Panc1 (cell line): Measurements from ENCODE around the gene GABRG3. TPM values are rescaled to one million over a fixed set of nuclear protein-coding genes. Genes with fewer than 3 reads are reported as not detected.

ENCODE experiments used
- ATAC-seq: fragments of 200-7000 bp; cut with Tn5 transposase; 2 replicates; pipeline ENCODE4 v1.9.1; 2020; ENCODE audit warnings: mild to moderate bottlenecking, moderate library complexity
- BruUV-seq: library from RNA; stranded (reverse); fragments of 400-500 nt; replicated peaks from 2 replicates; lab custom pipeline; 2021; lab: Mats Ljungman, UMichigan
- CTCF ChIA-PET: fragments of 300-600 bp; sonication (Branson Sonifier 250); formaldehyde crosslinking; loops from one replicate; lab custom pipeline; 2022; ENCODE audit warnings: antibody characterized with exemption; lab: Charles Lee
- POLR2A ChIA-PET: fragments of 300-600 bp; sonication (Branson Sonifier 250); formaldehyde crosslinking; loops from one replicate; lab custom pipeline; 2022; ENCODE audit warnings: antibody characterized with exemption; lab: Charles Lee
- DNase-seq: peaks from one replicate; pipeline ENCODE4 v3.0.0-alpha.2; 2010; ENCODE audit warnings: low read depth, low spot score
- H3K27ac ChIP-seq: 2 replicates; pipeline ENCODE4 v1.5.1; 2011; ENCODE audit warnings: mild to moderate bottlenecking, low read length, inconsistent platforms
- H3K27me3 ChIP-seq: fragments of 200-500 bp; sonication (Bioruptor generic); 2 replicates; pipeline ENCODE4 v1.6.0; 2014; ENCODE audit warnings: low read length, inconsistent platforms; ENCODE audit not compliant: control insufficient read depth, insufficient read depth
- H3K36me3 ChIP-seq: fragments of 200-500 bp; sonication (Bioruptor generic); 2 replicates; pipeline ENCODE4 v1.5.1; 2014; ENCODE audit warnings: inconsistent platforms, mild to moderate bottlenecking, low read length, moderate library complexity; ENCODE audit not compliant: control insufficient read depth, insufficient read depth
- H3K4me1 ChIP-seq: 2 replicates; pipeline ENCODE4 v1.5.1; 2011; ENCODE audit warnings: inconsistent platforms, mild to moderate bottlenecking, low read length, moderate library complexity; ENCODE audit not compliant: control insufficient read depth, insufficient read depth
- H3K4me3 ChIP-seq, 2 experiments: 2 replicates each; pipeline ENCODE4 v1.5.1; 2011 to 2012; ENCODE audit warnings: low read depth in 2 of 2, low read length in 2 of 2, mild to moderate bottlenecking in 2 of 2, inconsistent platforms in 1 of 2, moderate library complexity in 1 of 2
- H3K9me3 ChIP-seq: fragments of 200-500 bp; sonication (Bioruptor generic); 2 replicates; pipeline ENCODE4 v1.5.1; 2014; ENCODE audit warnings: low read depth, mild to moderate bottlenecking, inconsistent platforms, low read length, moderate library complexity; ENCODE audit not compliant: control insufficient read depth, insufficient read depth
- POLR2AphosphoS5 ChIP-seq: IDR thresholded peaks from 2 replicates; pipeline ENCODE4 v1.6.1; 2012; ENCODE audit warnings: mild to moderate bottlenecking, low read depth, low read length, moderate library complexity
- SIN3A ChIP-seq: IDR thresholded peaks from 2 replicates; pipeline ENCODE4 v1.6.1; 2012; ENCODE audit warnings: low read depth, mild to moderate bottlenecking, low read length, moderate library complexity, borderline replicate concordance; ENCODE audit not compliant: insufficient read depth
- TCF7L2 ChIP-seq: IDR thresholded peaks from 2 replicates; pipeline ENCODE4 v1.6.1; 2011; ENCODE audit warnings: mild to moderate bottlenecking, low read depth, low read length, inconsistent platforms
- in situ Hi-C: cut with HindIII; loops from 2 replicates; pipeline ENCODE4 v1.10.0; 2016; ENCODE audit warnings: low sequenced_read_pairs, low pct_unique_long_range_greater_than_20kb
- intact Hi-C: fragments of 100-400 bp; cut with micrococcal nuclease; formaldehyde crosslinking; loops from one replicate; pipeline ENCODE4 v1.10.0; 2022; ENCODE audit not compliant: unreplicated experiment
- total RNA-seq: library from RNA; stranded (reverse); gene quantifications from one replicate; pipeline ENCODE4 v1.2.1, GENCODE V29; 2021; ENCODE audit not compliant: unreplicated experiment
- TF ChIP-seq, protein P1 (sequence below), 2 experiments: IDR thresholded peaks; 2 replicates each; pipeline ENCODE4 v1.6.1; 2011 to 2012; ENCODE audit warnings: low read depth in 2 of 2, control low read depth in 1 of 2, low read length in 1 of 2, mild to moderate bottlenecking in 1 of 2, moderate library complexity in 1 of 2; ENCODE audit not compliant: insufficient read depth in 1 of 2
- TF ChIP-seq, protein P2 (sequence below): fragments of 450-650 bp; IDR thresholded peaks from 2 replicates; pipeline ENCODE4 v1.5.1; 2017; ENCODE audit warnings: mild to moderate bottlenecking

The GABRG3 gene
- total RNA-seq, 1 experiment from 2014 or later = not detected

DNA sequence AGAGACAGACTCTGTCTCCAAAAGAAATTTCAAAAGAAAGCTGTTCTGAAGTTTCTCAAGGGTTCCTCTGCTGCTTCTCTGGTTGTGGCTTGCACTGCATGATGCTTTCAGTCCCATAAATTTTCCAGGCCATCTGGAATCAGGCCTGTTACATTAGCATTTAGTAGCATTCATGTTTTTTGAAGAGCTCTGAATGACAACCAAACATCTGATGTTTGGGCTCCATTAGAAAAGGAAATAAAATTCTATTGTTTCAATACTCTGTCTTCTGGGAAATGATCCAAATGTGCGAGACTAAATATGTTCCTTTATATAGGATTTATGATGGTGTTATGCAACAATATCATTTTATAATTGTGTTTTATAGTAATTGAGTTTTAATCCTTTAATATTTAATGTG lies 455.8 kb downstream of the GABRG3 start:
- CTCF ChIA-PET = no interaction called here
- Histone ChIP-seq H3K9me3 (0 out of 2 replicates have a peak, but pooled peaks cover 7% of the 10 kb centered on the region), H3K27me3 (no peaks in the 10 kb centered on the region), H3K36me3 (no peaks in the 10 kb centered on the region), H3K27ac (no peak overlapping the region), H3K4me1 (no peaks in the 10 kb centered on the region), H3K4me3 (no peak overlapping the region)
- no TSS peak for BruUV-seq
- no peak for DNase-seq
- in situ Hi-C loops = no loop called here
- POLR2A ChIA-PET = no interaction called here
- TF ChIP-seq SIN3A = no peak
- TF ChIP-seq, protein P1, sequence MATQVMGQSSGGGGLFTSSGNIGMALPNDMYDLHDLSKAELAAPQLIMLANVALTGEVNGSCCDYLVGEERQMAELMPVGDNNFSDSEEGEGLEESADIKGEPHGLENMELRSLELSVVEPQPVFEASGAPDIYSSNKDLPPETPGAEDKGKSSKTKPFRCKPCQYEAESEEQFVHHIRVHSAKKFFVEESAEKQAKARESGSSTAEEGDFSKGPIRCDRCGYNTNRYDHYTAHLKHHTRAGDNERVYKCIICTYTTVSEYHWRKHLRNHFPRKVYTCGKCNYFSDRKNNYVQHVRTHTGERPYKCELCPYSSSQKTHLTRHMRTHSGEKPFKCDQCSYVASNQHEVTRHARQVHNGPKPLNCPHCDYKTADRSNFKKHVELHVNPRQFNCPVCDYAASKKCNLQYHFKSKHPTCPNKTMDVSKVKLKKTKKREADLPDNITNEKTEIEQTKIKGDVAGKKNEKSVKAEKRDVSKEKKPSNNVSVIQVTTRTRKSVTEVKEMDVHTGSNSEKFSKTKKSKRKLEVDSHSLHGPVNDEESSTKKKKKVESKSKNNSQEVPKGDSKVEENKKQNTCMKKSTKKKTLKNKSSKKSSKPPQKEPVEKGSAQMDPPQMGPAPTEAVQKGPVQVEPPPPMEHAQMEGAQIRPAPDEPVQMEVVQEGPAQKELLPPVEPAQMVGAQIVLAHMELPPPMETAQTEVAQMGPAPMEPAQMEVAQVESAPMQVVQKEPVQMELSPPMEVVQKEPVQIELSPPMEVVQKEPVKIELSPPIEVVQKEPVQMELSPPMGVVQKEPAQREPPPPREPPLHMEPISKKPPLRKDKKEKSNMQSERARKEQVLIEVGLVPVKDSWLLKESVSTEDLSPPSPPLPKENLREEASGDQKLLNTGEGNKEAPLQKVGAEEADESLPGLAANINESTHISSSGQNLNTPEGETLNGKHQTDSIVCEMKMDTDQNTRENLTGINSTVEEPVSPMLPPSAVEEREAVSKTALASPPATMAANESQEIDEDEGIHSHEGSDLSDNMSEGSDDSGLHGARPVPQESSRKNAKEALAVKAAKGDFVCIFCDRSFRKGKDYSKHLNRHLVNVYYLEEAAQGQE (IDR thresholded peaks at IDR 0.05; ENCODE audit: insufficient read depth in 1 of 2, low read depth in 2 of 2, low read length in 1 of 2) = no peak
- TF ChIP-seq TCF7L2 = no peak
- TF ChIP-seq POLR2AphosphoS5 = no peak
- TF ChIP-seq, protein P2, sequence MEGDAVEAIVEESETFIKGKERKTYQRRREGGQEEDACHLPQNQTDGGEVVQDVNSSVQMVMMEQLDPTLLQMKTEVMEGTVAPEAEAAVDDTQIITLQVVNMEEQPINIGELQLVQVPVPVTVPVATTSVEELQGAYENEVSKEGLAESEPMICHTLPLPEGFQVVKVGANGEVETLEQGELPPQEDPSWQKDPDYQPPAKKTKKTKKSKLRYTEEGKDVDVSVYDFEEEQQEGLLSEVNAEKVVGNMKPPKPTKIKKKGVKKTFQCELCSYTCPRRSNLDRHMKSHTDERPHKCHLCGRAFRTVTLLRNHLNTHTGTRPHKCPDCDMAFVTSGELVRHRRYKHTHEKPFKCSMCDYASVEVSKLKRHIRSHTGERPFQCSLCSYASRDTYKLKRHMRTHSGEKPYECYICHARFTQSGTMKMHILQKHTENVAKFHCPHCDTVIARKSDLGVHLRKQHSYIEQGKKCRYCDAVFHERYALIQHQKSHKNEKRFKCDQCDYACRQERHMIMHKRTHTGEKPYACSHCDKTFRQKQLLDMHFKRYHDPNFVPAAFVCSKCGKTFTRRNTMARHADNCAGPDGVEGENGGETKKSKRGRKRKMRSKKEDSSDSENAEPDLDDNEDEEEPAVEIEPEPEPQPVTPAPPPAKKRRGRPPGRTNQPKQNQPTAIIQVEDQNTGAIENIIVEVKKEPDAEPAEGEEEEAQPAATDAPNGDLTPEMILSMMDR = no peak
- ATAC-seq = no peak
- intact Hi-C loops = no loop called here

DNA sequence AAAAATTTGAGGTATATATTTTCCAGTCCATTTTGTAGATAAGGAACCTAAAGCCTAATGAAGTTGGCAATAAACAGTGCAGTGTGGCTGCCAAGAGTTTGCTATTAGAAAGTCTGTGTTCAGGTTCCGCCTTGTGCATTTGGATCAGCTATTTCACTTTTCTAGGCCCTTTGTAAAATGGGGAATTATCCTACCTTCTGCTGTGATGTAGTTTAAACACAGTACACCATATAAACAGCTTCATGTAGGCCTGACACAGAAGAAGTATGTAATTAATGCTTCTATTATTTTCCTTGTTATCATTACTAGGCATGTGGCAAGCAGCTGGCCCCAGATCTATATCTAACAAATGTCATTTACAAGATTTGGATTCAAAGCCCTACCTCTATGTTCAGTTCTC lies 456.3 kb downstream of the GABRG3 start:
- CTCF ChIA-PET = no interaction called here
- Histone ChIP-seq H3K4me3 (no peak overlapping the region), H3K9me3 (0 out of 2 replicates have a peak, but pooled peaks cover 7% of the 10 kb centered on the region), H3K27ac (no peak overlapping the region), H3K36me3 (no peaks in the 10 kb centered on the region), H3K27me3 (no peaks in the 10 kb centered on the region), H3K4me1 (no peaks in the 10 kb centered on the region)
- TF ChIP-seq, protein P1 (IDR thresholded peaks at IDR 0.05; ENCODE audit: insufficient read depth in 1 of 2, low read depth in 2 of 2, low read length in 1 of 2) = no peak
- TF ChIP-seq POLR2AphosphoS5 (no peak), SIN3A (no peak), TCF7L2 (no peak)
- TF ChIP-seq, protein P2 = no peak
- intact Hi-C loops (no loop called here), in situ Hi-C loops (no loop called here)
- no TSS peak for BruUV-seq
- DNase-seq (no peak), ATAC-seq (no peak)
- POLR2A ChIA-PET = no interaction called here
